ENCODE results near the gene CRYGC. TPM values are rescaled to one million over a fixed set of nuclear protein-coding genes. Genes with fewer than 3 reads are reported as not detected.

Gene CRYGC
- total and polyA plus RNA-seq, 2 of the 13 experiments (the other 11 are each of a cell fraction or from before 2014, with no cell fraction given), result 0.20 to 0.27 TPM

- TF ChIP-seq BCLAF1 (IDR thresholded peaks at IDR 0.05) (no peak), FOXA3 (CRISPR knock-in tag; IDR thresholded peaks at IDR 0.05) (peak; percentile 31; the same call in 1 of the 2 replicates), ISL2 (CRISPR knock-in tag; IDR thresholded peaks at IDR 0.05) (0 out of 2 replicates have a peak, but pooled peaks have one; percentile 45), ZNF280D (CRISPR knock-in tag; IDR thresholded peaks at IDR 0.05) (peak; percentile 76; the same call in 1 of the 2 replicates), ZNF776 (CRISPR knock-in tag; IDR thresholded peaks at IDR 0.05) (no peak), ZNF276 (CRISPR knock-in tag; IDR thresholded peaks at IDR 0.05; ENCODE audit: low read depth) (no peak), ARID3A (IDR thresholded peaks at IDR 0.05; ENCODE audit: low read depth, low read length) (peak; percentile 21; the same call in 1 of the 2 replicates), NR2F6 (IDR thresholded peaks at IDR 0.05) (no peak), NR2F6 (CRISPR knock-in tag; IDR thresholded peaks at IDR 0.05) (peak; percentile 33; the same call in 1 of the 2 replicates), ZNF781 (CRISPR knock-in tag; IDR thresholded peaks at IDR 0.05; ENCODE audit: borderline replicate concordance, not compliant biosample characterization) (no peak), RCOR2 (CRISPR knock-in tag; IDR thresholded peaks at IDR 0.05) (0 out of 2 replicates have a peak, but pooled peaks have one; percentile 35), ZNF281 (CRISPR knock-in tag; IDR thresholded peaks at IDR 0.05; ENCODE audit: borderline replicate concordance) (no peak), ZNF138 (CRISPR knock-in tag; IDR thresholded peaks at IDR 0.05; ENCODE audit: low read depth) (no peak)
Observed at GRCh38 chr2:208135794-208136715, 6.4 kb upstream of the CRYGC start (continued).

Data from HepG2 (cell line).